ENCODE measurements around the gene L1CAM. TPM values are rescaled to one million over a fixed set of nuclear protein-coding genes. Genes with fewer than 3 reads are reported as not detected.

Gene L1CAM
- total and polyA plus RNA-seq, 2 donors (not counting 1 experiment from before 2014, with no cell fraction given): 9.4 to 19.9 TPM

DNA sequence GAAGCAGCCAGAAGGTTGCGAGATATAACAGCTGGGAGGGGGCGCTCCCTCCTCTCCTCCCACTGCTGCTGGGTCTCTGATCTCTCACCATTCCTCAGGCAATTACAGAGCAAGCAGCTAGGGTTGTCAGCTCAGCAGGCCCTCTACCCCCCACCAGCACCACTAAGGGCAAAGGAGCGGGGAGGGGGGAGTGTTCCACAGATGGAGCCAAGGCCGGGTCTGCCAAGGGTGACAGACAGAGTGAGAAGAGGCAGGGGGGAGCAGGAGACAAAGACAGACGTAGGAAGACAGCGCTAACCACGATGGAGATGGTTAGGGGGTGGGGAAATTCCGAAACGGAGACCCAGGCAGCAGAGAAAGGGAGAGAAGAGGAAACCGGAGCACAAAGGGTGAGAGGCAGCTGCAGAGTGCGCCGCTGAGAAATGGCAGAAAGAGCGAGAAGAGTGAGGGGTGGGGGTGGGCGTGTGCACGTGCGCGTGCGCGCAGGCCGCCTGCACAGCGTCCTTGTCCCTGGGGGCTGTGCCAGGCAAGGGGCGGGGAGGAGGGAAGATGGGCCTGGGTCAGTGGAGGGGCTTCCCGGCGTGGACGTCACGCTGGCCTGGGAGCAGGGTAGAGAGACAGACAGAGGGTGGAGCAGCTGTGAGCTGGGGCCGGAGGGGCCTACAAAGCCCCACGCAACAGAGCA, 6.9 kb downstream of the L1CAM start:
- H3K79me2 ChIP-seq (ENCODE audit: control insufficient read depth, insufficient read depth, low read length): no peaks in the 10 kb centered on the region
- H3K36me3 ChIP-seq (replicated peaks in 1 of 2; ENCODE audit: control extremely low read depth in 1 of 2, control insufficient read depth in 1 of 2, extremely low read depth in 1 of 2, insufficient read depth in 2 of 2, low read length in 1 of 2): no peaks in the 10 kb centered on the region
- H3K4me1 ChIP-seq (ENCODE audit: control insufficient read depth in 2 of 2, insufficient read depth in 2 of 2, low read length in 2 of 2): peaks cover 9 to 11% of the 10 kb centered on the region in 2 donors
- Mint-ChIP-seq H3K27me3 (peaks cover 24% of the 10 kb centered on the region), H3K4me1 (peaks cover 19% of the 10 kb centered on the region), H3K9me3 (ENCODE audit: insufficient read depth) (no peaks in the 10 kb centered on the region), H3K27ac (no peak overlapping the region), H3K4me3 (peak overlapping the region; percentile 16)
- CTCF ChIA-PET: no interaction called here
- H3K27me3 ChIP-seq (replicated peaks in 1 of 4; ENCODE audit: control extremely low read depth in 1 of 4, control insufficient read depth in 3 of 4, insufficient read depth in 4 of 4, low read length in 3 of 4): peaks cover 0 to 54% (median 10%) of the 10 kb centered on the region in 4 experiments
- no peak overlapping the region for H3K4me3 ChIP-seq (ENCODE audit: control extremely low read depth in 1 of 5, extremely low read depth in 1 of 5, insufficient read depth in 1 of 5, low read depth in 2 of 5, low read length in 4 of 5)
- DNase-seq (no peak), ATAC-seq (ENCODE audit: low read depth) (no peak)
- POLR2A ChIA-PET: no interaction called here
- intact Hi-C loops (cut with micrococcal nuclease): no loop called here
- TF ChIP-seq, protein P1, sequence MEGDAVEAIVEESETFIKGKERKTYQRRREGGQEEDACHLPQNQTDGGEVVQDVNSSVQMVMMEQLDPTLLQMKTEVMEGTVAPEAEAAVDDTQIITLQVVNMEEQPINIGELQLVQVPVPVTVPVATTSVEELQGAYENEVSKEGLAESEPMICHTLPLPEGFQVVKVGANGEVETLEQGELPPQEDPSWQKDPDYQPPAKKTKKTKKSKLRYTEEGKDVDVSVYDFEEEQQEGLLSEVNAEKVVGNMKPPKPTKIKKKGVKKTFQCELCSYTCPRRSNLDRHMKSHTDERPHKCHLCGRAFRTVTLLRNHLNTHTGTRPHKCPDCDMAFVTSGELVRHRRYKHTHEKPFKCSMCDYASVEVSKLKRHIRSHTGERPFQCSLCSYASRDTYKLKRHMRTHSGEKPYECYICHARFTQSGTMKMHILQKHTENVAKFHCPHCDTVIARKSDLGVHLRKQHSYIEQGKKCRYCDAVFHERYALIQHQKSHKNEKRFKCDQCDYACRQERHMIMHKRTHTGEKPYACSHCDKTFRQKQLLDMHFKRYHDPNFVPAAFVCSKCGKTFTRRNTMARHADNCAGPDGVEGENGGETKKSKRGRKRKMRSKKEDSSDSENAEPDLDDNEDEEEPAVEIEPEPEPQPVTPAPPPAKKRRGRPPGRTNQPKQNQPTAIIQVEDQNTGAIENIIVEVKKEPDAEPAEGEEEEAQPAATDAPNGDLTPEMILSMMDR (IDR thresholded peaks at IDR 0.05): no peak
- no peak for TF ChIP-seq EZH2 (IDR thresholded peaks at IDR 0.05; ENCODE audit: borderline replicate concordance, insufficient read depth, low read depth, low read length, poor library complexity, severe bottlenecking)
- H3K9ac ChIP-seq (ENCODE audit: low read length): no peak overlapping the region
- 11% methylated on average over 22 of the region's 28 CpGs for WGBS (ENCODE audit: insufficient coverage)
- no peak overlapping the region for H3K27ac ChIP-seq (ENCODE audit: low read length in 2 of 2)
- no peaks in the 10 kb centered on the region for H4K20me1 ChIP-seq (ENCODE audit: control insufficient read depth, insufficient read depth, low read length, poor library complexity, severe bottlenecking)
- no peak overlapping the region for H2AFZ ChIP-seq (ENCODE audit: insufficient read depth, low read depth, low read length, poor library complexity, severe bottlenecking)
- H3K4me2 ChIP-seq (replicated peaks; ENCODE audit: low read depth, low read length, poor library complexity, severe bottlenecking): peak overlapping the region; percentile 21
- H3K9me3 ChIP-seq (ENCODE audit: control extremely low read depth in 1 of 3, control insufficient read depth in 2 of 3, insufficient read depth in 1 of 3, low read length in 2 of 3): peaks cover 0 to 3% (median 0%) of the 10 kb centered on the region in 3 donors

DNA sequence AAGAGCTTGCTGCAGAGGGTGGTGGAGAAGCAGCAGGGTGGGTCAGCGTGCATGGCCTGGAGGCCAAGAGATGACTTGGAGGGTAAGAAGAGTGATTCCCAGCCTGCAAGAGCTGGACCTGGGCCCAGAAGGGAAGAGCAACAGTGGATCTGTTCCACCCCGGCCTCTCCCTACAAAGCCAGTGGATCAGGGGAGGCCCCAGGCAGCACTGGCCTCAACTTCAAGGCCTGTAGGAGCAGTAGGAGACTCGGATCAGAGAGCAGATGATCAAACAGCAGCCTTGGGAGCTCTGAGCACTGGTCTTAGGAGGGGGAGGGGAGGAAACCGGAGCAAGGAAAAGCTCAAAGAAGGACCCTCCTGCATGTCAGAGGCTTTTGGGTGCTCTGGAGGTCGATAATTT, 7.6 kb downstream of the L1CAM start:
- Histone ChIP-seq H3K9me3 (ENCODE audit: control extremely low read depth in 1 of 3, control insufficient read depth in 2 of 3, insufficient read depth in 1 of 3, low read length in 2 of 3) (peaks cover 0 to 3% (median 0%) of the 10 kb centered on the region in 3 donors), H3K79me2 (ENCODE audit: control insufficient read depth, insufficient read depth, low read length) (no peaks in the 10 kb centered on the region), H3K27ac (ENCODE audit: low read length in 2 of 2) (no peak overlapping the region), H4K20me1 (ENCODE audit: control insufficient read depth, insufficient read depth, low read length, poor library complexity, severe bottlenecking) (no peaks in the 10 kb centered on the region), H3K9ac (ENCODE audit: low read length) (no peak overlapping the region), H3K4me3 (ENCODE audit: control extremely low read depth in 1 of 5, extremely low read depth in 1 of 5, insufficient read depth in 1 of 5, low read depth in 2 of 5, low read length in 4 of 5) (no peak overlapping the region), H3K36me3 (replicated peaks in 1 of 2; ENCODE audit: control extremely low read depth in 1 of 2, control insufficient read depth in 1 of 2, extremely low read depth in 1 of 2, insufficient read depth in 2 of 2, low read length in 1 of 2) (no peaks in the 10 kb centered on the region), H3K4me1 (ENCODE audit: control insufficient read depth in 2 of 2, insufficient read depth in 2 of 2, low read length in 2 of 2) (peaks cover 9 to 11% of the 10 kb centered on the region in 2 donors), H3K27me3 (replicated peaks in 1 of 4; ENCODE audit: control extremely low read depth in 1 of 4, control insufficient read depth in 3 of 4, insufficient read depth in 4 of 4, low read length in 3 of 4) (peaks cover 0 to 47% (median 7%) of the 10 kb centered on the region in 4 experiments), H2AFZ (ENCODE audit: insufficient read depth, low read depth, low read length, poor library complexity, severe bottlenecking) (no peak overlapping the region), H3K4me2 (replicated peaks; ENCODE audit: low read depth, low read length, poor library complexity, severe bottlenecking) (no peak overlapping the region)
- ChIA-PET POLR2A (no interaction called here), CTCF (no interaction called here)
- DNase-seq (no peak), ATAC-seq (ENCODE audit: low read depth) (no peak)
- Mint-ChIP-seq H3K27ac (no peak overlapping the region), H3K27me3 (peaks cover 24% of the 10 kb centered on the region), H3K4me3 (no peak overlapping the region), H3K9me3 (ENCODE audit: insufficient read depth) (no peaks in the 10 kb centered on the region), H3K4me1 (peaks cover 19% of the 10 kb centered on the region)
- intact Hi-C loops (cut with micrococcal nuclease): no loop called here
- no CpG with 5 or more reads among the region's 5 CpGs for WGBS (ENCODE audit: insufficient coverage)
- TF ChIP-seq, protein P1 (IDR thresholded peaks at IDR 0.05): no peak
- no peak for TF ChIP-seq EZH2 (IDR thresholded peaks at IDR 0.05; ENCODE audit: borderline replicate concordance, insufficient read depth, low read depth, low read length, poor library complexity, severe bottlenecking)
